Prostate gland (tissue), 2 donors: Measurements from ENCODE around the gene MAGI3.
"Not testable (repeated sequence)": the region's sequence is repeated elsewhere in the genome, so short reads cannot be mapped to it uniquely, and the experiment has no call there.

Source experiments
- POLR2AphosphoS5 ChIP-seq: sonication (generic); formaldehyde crosslinking; IDR thresholded peaks from one replicate; pipeline ENCODE4 v1.6.1; 2017; ENCODE audit warnings: antibody characterized with exemption
- TF ChIP-seq, protein P1 (sequence below), 4 experiments: fragments of 200-600 bp in 2 of 4; fragments of 450-650 bp in 2 of 4; sonication (generic) in 2 of 4; IDR thresholded peaks; 1 replicate in 3 of 4; 2 replicates in 1 of 4; pipeline ENCODE4 v1.5.1; 2016 to 2019; ENCODE audit warnings: antibody characterized with exemption in 4 of 4, mild to moderate bottlenecking in 2 of 4, moderate library complexity in 2 of 4

DNA sequence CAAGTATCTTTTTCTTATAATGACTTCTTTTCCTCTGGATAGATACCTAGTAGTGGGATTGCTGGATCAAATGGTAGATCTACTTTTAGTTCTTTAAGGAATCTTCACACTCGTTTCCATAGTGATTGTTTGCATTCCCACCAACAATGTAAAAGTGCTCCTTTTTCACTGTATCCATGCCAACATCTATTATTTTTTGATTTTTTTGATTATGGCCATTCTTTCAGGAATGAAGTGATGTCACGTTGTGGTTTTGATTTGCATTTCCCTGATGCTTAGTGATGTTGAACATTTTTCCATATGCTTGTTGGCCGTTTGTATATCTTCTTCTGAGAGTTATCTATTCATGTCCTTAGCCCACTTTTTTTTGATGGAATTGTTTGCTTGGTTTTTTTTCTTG lies 94.8 kb downstream of the MAGI3 start:
- TF ChIP-seq, protein P1, sequence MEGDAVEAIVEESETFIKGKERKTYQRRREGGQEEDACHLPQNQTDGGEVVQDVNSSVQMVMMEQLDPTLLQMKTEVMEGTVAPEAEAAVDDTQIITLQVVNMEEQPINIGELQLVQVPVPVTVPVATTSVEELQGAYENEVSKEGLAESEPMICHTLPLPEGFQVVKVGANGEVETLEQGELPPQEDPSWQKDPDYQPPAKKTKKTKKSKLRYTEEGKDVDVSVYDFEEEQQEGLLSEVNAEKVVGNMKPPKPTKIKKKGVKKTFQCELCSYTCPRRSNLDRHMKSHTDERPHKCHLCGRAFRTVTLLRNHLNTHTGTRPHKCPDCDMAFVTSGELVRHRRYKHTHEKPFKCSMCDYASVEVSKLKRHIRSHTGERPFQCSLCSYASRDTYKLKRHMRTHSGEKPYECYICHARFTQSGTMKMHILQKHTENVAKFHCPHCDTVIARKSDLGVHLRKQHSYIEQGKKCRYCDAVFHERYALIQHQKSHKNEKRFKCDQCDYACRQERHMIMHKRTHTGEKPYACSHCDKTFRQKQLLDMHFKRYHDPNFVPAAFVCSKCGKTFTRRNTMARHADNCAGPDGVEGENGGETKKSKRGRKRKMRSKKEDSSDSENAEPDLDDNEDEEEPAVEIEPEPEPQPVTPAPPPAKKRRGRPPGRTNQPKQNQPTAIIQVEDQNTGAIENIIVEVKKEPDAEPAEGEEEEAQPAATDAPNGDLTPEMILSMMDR (IDR thresholded peaks at IDR 0.05): not testable (repeated sequence)
- not testable (repeated sequence) for TF ChIP-seq POLR2AphosphoS5
